Measurements from ENCODE around the gene ZNF678.

DNA sequence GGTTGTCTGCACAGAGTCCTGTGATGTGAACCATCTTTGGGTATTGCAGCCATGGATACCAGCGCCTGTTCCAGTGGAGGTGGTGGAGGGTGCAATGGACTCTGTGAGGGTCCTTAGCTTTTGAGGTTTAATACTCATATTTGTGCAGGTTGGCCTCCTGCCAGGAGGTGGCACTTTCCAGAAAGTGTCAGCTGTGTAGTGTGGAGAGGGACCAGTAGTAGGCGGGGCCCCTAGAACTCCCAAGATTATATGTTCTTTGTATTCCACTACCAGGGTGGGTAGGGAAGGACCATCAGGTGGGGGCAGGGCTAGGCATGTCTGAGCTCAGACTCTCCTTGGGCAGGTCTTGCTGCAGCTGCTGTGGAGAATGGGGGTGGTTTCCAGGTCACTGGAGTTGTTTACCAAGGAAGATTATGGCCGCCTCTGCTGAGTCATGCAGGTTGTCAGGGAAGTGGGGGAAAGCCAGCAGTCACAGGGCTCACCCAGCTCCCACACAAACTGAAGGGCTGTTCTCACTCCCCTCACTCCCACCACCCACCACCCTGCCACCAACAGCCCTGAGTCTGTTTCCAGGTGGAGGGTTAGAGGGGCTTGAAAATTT, 31.2 kb upstream of the ZNF678 start:
- TF ChIP-seq FOXM1 (IDR thresholded peaks at IDR 0.05; ENCODE audit: borderline replicate concordance) (no peak), BHLHE40 (IDR thresholded peaks at IDR 0.05; ENCODE audit: borderline replicate concordance) (no peak), FOXA1 (IDR thresholded peaks at IDR 0.05) (no peak), HDGF (IDR thresholded peaks at IDR 0.05; ENCODE audit: borderline replicate concordance) (no peak), NFRKB (IDR thresholded peaks at IDR 0.05) (no peak)
